HepG2 (cell line): Measurements from ENCODE around the gene SLC24A4. TPM values are rescaled to one million over a fixed set of nuclear protein-coding genes. Genes with fewer than 3 reads are reported as not detected.

Experiments
- JUND ChIP-seq: sonication (generic); formaldehyde crosslinking; IDR thresholded peaks from 2 replicates; pipeline ENCODE4 v1.8.0; 2022; ENCODE audit warnings: mild to moderate bottlenecking, missing genetic modification reagents
- KAT8 ChIP-seq: IDR thresholded peaks from 2 replicates; pipeline ENCODE4 v1.6.1; 2016; ENCODE audit warnings: missing genetic modification reagents, missing compliant biosample characterization
- KDM6A ChIP-seq: IDR thresholded peaks from 2 replicates; pipeline ENCODE4 v1.6.1; 2016; ENCODE audit warnings: low read depth
- NCOR1 ChIP-seq: fragments of 200-600 bp; sonication (generic); IDR thresholded peaks from 2 replicates; pipeline ENCODE4 v1.7.0; 2017; ENCODE audit warnings: antibody characterized with exemption, low read length, borderline replicate concordance
- PHF8 ChIP-seq: sonication (generic); formaldehyde crosslinking; IDR thresholded peaks from 2 replicates; pipeline ENCODE4 v1.5.0; 2020; ENCODE audit warnings: missing genetic modification reagents
- POLR2AphosphoS5 ChIP-seq: IDR thresholded peaks from 2 replicates; pipeline ENCODE4 v1.6.1; 2012; ENCODE audit warnings: low read depth, low read length
- SATB2 ChIP-seq: sonication (generic); formaldehyde crosslinking; IDR thresholded peaks from 2 replicates; pipeline ENCODE4 v1.5.0; 2020; ENCODE audit warnings: missing genetic modification reagents
- TCF7L2 ChIP-seq: IDR thresholded peaks from 2 replicates; pipeline ENCODE4 v1.6.1; 2011; ENCODE audit warnings: mild to moderate bottlenecking, low read depth, low read length, moderate library complexity
- THAP7 ChIP-seq: sonication (generic); formaldehyde crosslinking; IDR thresholded peaks from 2 replicates; pipeline ENCODE4 v1.8.1; 2023; ENCODE audit warnings: mild to moderate bottlenecking, missing genetic modification reagents
- ZBTB2 ChIP-seq: sonication (generic); formaldehyde crosslinking; IDR thresholded peaks from 2 replicates; pipeline ENCODE4 v1.8.0; 2022; ENCODE audit warnings: low read depth, missing genetic modification reagents
- ZBTB7A ChIP-seq: sonication (generic); formaldehyde crosslinking; IDR thresholded peaks from 2 replicates; pipeline ENCODE4 v1.8.0; 2022; ENCODE audit warnings: mild to moderate bottlenecking, missing genetic modification reagents
- ZEB1 ChIP-seq: IDR thresholded peaks from 2 replicates; pipeline ENCODE4 v1.6.1; 2012; ENCODE audit warnings: mild to moderate bottlenecking, low read depth, inconsistent platforms; ENCODE audit not compliant: insufficient replicate concordance
- ZFP41 ChIP-seq: sonication (generic); formaldehyde crosslinking; IDR thresholded peaks from 2 replicates; pipeline ENCODE4 v1.4.0; 2020; ENCODE audit warnings: mild to moderate bottlenecking, missing genetic modification reagents, borderline replicate concordance
- ZFP82 ChIP-seq: sonication (generic); formaldehyde crosslinking; IDR thresholded peaks from 2 replicates; pipeline ENCODE4 v1.5.1; 2020; ENCODE audit warnings: mild to moderate bottlenecking, missing genetic modification reagents, borderline replicate concordance
- ZFP90 ChIP-seq: sonication (generic); formaldehyde crosslinking; IDR thresholded peaks from 2 replicates; pipeline ENCODE4 v1.8.0; 2022; ENCODE audit warnings: missing genetic modification reagents, mild to moderate bottlenecking, inconsistent platforms, borderline replicate concordance
- ZNF503 ChIP-seq: sonication (generic); formaldehyde crosslinking; IDR thresholded peaks from 2 replicates; pipeline ENCODE4 v1.4.0; 2020; ENCODE audit warnings: missing genetic modification reagents
- ZNF546 ChIP-seq: sonication (generic); formaldehyde crosslinking; conservative IDR thresholded peaks from 2 replicates; pipeline ENCODE4 v1.8.1; 2023; ENCODE audit warnings: mild to moderate bottlenecking, missing genetic modification reagents
- ZNF589 ChIP-seq: sonication (generic); formaldehyde crosslinking; conservative IDR thresholded peaks from 2 replicates; pipeline ENCODE4 v1.8.0; 2022; ENCODE audit warnings: mild to moderate bottlenecking, moderate library complexity, missing genetic modification reagents
- ZNF607 ChIP-seq: sonication (generic); formaldehyde crosslinking; IDR thresholded peaks from 2 replicates; pipeline ENCODE4 v1.5.1; 2020; ENCODE audit warnings: missing genetic modification reagents, mild to moderate bottlenecking, borderline replicate concordance
- ZNF629 ChIP-seq: sonication (generic); formaldehyde crosslinking; conservative IDR thresholded peaks from 2 replicates; pipeline ENCODE4 v1.5.0; 2020; ENCODE audit warnings: missing genetic modification reagents
- ZNF678 ChIP-seq: sonication (generic); formaldehyde crosslinking; IDR thresholded peaks from 2 replicates; pipeline ENCODE4 v1.4.0; 2020; ENCODE audit warnings: mild to moderate bottlenecking, missing genetic modification reagents
- ZNF781 ChIP-seq: sonication (generic); formaldehyde crosslinking; IDR thresholded peaks from 2 replicates; pipeline ENCODE4 v1.5.1; 2020; ENCODE audit warnings: borderline replicate concordance, mild to moderate bottlenecking, missing genetic modification reagents; ENCODE audit errors: not compliant biosample characterization
- ZNF841 ChIP-seq: sonication (generic); formaldehyde crosslinking; IDR thresholded peaks from 2 replicates; pipeline ENCODE4 v1.8.1; 2023; ENCODE audit warnings: missing genetic modification reagents, borderline replicate concordance
- polyA plus RNA-seq, 8 experiments: library from polyadenylated mRNA; depleted of rRNA in 3 of 8; stranded (reverse) in 7 of 8; unstranded in 1 of 8; fragments of >200 nt; fragmentation: Illumina TruSeq in 4 of 8; extraction: Trizol in 4 of 8; gene quantifications; 2 replicates each; pipeline versions ENCODE4 v1.2.1 to v1.2.3, GENCODE V29; 2011 to 2016; ENCODE audit warnings: low read depth in 4 of 8, missing spikeins in 1 of 8, mixed read lengths in 1 of 8; ENCODE audit not compliant: insufficient read depth in 1 of 8
- total RNA-seq, 5 experiments: library from RNA; depleted of rRNA; stranded (reverse); fragments of >200 nt; fragmentation: Illumina TruSeq; extraction: Trizol; gene quantifications; 2 replicates each; pipeline ENCODE4 v1.2.3, GENCODE V29; 2016; ENCODE audit warnings: low read depth in 1 of 5
- TF ChIP-seq, protein P1 (sequence below): IDR thresholded peaks from 2 replicates; pipeline ENCODE4 v1.6.1; 2016; ENCODE audit warnings: low read depth, control low read depth
- TF ChIP-seq, protein P2 (sequence below): sonication (generic); formaldehyde crosslinking; IDR thresholded peaks from 2 replicates; pipeline ENCODE4 v1.8.0; 2023; ENCODE audit warnings: mild to moderate bottlenecking, missing genetic modification reagents

The SLC24A4 gene
- total and polyA plus RNA-seq, 2 of the 13 experiments (the other 11 are each of a cell fraction or from before 2014, with no cell fraction given) = not detected

GRCh38 chr14:92503756-92504491, 181.0 kb downstream of the SLC24A4 start (continued):
- TF ChIP-seq ZNF503 (peak; percentile 65; the same call in 1 of the 2 replicates), JUND (CRISPR knock-in tag) (peak; percentile 99), ZFP82 (CRISPR knock-in tag) (no peak), KDM6A (CRISPR knock-in tag) (peak; percentile 67; the same call in 1 of the 2 replicates), ZNF629 (CRISPR knock-in tag) (no peak), ZNF589 (CRISPR knock-in tag) (no peak), POLR2AphosphoS5 (no peak), ZNF841 (CRISPR knock-in tag) (no peak), ZFP90 (CRISPR knock-in tag) (no peak), ZBTB7A (CRISPR knock-in tag) (no peak), SATB2 (CRISPR knock-in tag) (no peak), ZNF607 (CRISPR knock-in tag) (no peak), KAT8 (CRISPR knock-in tag) (peak; percentile 53; the same call in 1 of the 2 replicates), THAP7 (CRISPR knock-in tag) (no peak), ZBTB2 (CRISPR knock-in tag) (no peak), ZFP41 (no peak), PHF8 (CRISPR knock-in tag) (no peak), ZEB1 (no peak), TCF7L2 (no peak), NCOR1 (peak; percentile 61; the same call in 1 of the 2 replicates), ZNF781 (CRISPR knock-in tag) (no peak), ZNF546 (CRISPR knock-in tag) (no peak), ZNF678 (CRISPR knock-in tag) (no peak)
- TF ChIP-seq, protein P1, sequence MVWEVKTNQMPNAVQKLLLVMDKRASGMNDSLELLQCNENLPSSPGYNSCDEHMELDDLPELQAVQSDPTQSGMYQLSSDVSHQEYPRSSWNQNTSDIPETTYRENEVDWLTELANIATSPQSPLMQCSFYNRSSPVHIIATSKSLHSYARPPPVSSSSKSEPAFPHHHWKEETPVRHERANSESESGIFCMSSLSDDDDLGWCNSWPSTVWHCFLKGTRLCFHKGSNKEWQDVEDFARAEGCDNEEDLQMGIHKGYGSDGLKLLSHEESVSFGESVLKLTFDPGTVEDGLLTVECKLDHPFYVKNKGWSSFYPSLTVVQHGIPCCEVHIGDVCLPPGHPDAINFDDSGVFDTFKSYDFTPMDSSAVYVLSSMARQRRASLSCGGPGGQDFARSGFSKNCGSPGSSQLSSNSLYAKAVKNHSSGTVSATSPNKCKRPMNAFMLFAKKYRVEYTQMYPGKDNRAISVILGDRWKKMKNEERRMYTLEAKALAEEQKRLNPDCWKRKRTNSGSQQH (CRISPR knock-in tag) = no peak
- TF ChIP-seq, protein P2, sequence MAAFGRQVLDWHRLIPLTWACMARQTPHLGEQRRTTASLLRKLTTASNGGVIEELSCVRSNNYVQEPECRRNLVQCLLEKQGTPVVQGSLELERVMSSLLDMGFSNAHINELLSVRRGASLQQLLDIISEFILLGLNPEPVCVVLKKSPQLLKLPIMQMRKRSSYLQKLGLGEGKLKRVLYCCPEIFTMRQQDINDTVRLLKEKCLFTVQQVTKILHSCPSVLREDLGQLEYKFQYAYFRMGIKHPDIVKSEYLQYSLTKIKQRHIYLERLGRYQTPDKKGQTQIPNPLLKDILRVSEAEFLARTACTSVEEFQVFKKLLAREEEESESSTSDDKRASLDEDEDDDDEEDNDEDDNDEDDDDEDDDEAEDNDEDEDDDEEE = no peak
